Fibroblast of pulmonary artery (primary cell): Measurements from ENCODE around the gene ECI1.

Source experiments
- DNase-seq: peaks from one replicate; pipeline ENCODE4 v3.0.0-alpha.2; 2010; ENCODE audit warnings: low read depth
- H3K4me3 ChIP-seq: replicated peaks from 2 replicates; pipeline ENCODE4 v1.5.1; 2011; ENCODE audit warnings: low read depth, mild to moderate bottlenecking, control low read depth, low read length, moderate library complexity
- CTCF ChIP-seq: IDR thresholded peaks from 2 replicates; pipeline ENCODE4 v1.5.1; 2011; ENCODE audit warnings: mild to moderate bottlenecking, control low read depth, low read length, inconsistent platforms; ENCODE audit errors: missing control alignments

The ECI1 gene

GRCh38 chr16:2231016-2231931 is 20.1 kb downstream of the ECI1 start:
- H3K4me3 ChIP-seq: no peak overlapping the region
- no peak for TF ChIP-seq CTCF
- DNase-seq: no peak

DNA sequence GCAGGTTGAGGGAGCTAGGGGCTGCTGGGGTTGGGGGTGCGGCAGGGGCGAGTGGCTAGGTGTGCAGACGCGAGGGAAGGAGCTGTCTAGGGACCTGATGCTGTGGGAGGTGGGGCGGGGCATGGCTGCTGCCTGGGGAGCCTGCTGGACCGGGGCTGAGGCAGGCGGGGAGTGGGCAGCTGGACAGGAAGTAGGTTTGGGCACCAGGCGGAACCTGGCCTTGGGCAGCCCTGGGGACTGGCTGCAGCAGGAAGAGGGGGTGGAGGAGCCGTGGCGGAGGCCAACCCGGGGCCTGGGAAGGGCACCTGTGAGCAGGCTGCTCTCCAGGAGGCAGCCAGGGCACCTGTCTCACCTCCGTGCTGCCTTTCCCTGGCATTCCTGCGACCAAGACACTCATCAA is 21.0 kb downstream of the ECI1 start:
- no peak for TF ChIP-seq CTCF
- no peak for DNase-seq
- H3K4me3 ChIP-seq: no peak overlapping the region

- DNase-seq: no peak
- no peak for TF ChIP-seq CTCF
Measured at GRCh38 chr16:2229632-2230250, 21.6 kb downstream of the ECI1 start.

GRCh38 chr16:2229091-2229490 is 22.3 kb downstream of the ECI1 start:
- no peak overlapping the region for H3K4me3 ChIP-seq
- no peak for DNase-seq
- no peak for TF ChIP-seq CTCF

More at GRCh38 chr16:2229632-2230250, 21.6 kb downstream of the ECI1 start:
- no peak overlapping the region for H3K4me3 ChIP-seq

DNA sequence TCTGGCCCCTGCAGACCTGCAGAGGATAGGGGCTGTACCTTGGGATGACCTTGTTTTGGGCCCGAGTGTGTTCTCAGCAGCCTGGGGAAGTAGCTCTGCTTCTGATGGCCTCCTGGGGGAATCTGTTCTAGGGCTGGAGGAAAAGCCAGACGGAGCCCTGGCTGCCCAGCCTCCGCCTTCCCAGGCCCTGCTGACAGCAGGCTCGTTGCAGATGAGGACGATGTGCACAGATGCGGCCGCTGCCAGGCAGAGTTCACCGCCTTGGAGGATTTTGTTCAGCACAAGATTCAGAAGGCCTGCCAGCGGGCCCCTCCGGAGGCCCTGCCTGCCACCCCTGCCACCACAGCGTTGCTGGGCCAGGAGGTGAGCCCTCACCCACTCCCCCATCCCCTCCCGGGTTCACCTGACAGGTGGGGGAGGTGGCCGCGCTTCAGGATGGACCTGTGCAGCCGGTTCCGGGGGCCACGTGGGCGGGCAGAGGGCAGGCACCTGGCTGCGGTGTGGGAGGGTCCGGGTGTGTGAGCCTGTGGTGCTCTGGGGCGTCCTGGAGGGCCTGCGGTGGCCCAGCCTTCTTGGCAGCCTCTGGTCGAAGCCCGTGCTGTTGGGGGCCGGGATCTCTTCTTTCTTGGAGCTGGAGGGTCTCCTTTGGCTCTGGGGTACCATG is 23.1 kb downstream of the ECI1 start:
- no peak for DNase-seq
- H3K4me3 ChIP-seq: no peak overlapping the region
- no peak for TF ChIP-seq CTCF

DNA sequence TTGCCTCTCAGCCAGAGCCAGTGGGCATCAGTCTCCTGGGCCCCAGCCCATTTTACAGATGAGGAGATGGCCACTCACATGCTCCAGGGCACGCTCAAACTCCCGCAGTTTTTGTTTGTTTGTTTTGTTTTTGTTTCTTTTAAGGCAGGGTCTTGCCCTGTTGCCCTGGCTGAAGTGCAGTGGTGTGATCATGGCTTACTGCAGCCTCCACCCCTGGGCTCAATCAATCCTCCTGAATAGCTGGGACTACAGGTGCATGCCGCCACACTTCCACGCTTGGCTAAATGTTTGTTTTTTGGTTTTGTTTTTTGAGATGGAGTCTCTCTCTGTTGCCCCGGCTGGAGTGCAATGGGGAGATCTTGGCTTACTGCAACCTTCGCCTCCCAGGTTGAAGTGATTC is 24.5 kb downstream of the ECI1 start:
- TF ChIP-seq CTCF: no peak
- no peak for DNase-seq
- H3K4me3 ChIP-seq: no peak overlapping the region
